ENCODE results near the gene RAD21L1.
A peak's percentile ranks its signal among the peaks of the same experiment; 100 is the strongest.

RAD21L1 gene

GRCh38 chr20:1225783-1226654, at the start of gene RAD21L1:
Gene RAD21L1, plus strand, starts transcription at chr20:1226044. Its CDS starts 2,410 bp downstream, at chr20:1228454.
- Histone ChIP-seq H3K36me3 (ENCODE audit: insufficient read depth, low read length) (no peaks in the 10 kb centered on the region), H3K4me3 (ENCODE audit: low read depth, low read length) (peak within 1 kb of the TSS; percentile 83), H3K27me3 (ENCODE audit: insufficient read depth, low read length) (peaks cover 9% of the 10 kb centered on the region), H3K4me1 (ENCODE audit: control insufficient read depth, insufficient read depth, low read length, unreplicated experiment) (peaks cover 4% of the 10 kb centered on the region), H2AFZ (ENCODE audit: low read length, unreplicated experiment) (peak within 1 kb of the TSS; percentile 77), H3K79me2 (ENCODE audit: control insufficient read depth, insufficient read depth, low read length, unreplicated experiment) (no peaks in the 10 kb centered on the region), H3K27ac (ENCODE audit: low read depth, low read length) (no peak within 1 kb of the TSS)

GRCh38 chr20:1177680-1178079, 48.2 kb upstream of the RAD21L1 start:
- Histone ChIP-seq H3K36me3 (ENCODE audit: insufficient read depth, low read length) (no peaks in the 10 kb centered on the region), H3K27me3 (ENCODE audit: insufficient read depth, low read length) (peaks cover 5% of the 10 kb centered on the region; the same call in 1 of the 2 replicates), H3K4me1 (ENCODE audit: control insufficient read depth, insufficient read depth, low read length, unreplicated experiment) (no peaks in the 10 kb centered on the region), H3K79me2 (ENCODE audit: control insufficient read depth, insufficient read depth, low read length, unreplicated experiment) (no peaks in the 10 kb centered on the region), H3K4me3 (ENCODE audit: low read depth, low read length) (no peak overlapping the region), H3K27ac (ENCODE audit: low read depth, low read length) (no peak overlapping the region), H2AFZ (ENCODE audit: low read length, unreplicated experiment) (no peak overlapping the region)

DNA sequence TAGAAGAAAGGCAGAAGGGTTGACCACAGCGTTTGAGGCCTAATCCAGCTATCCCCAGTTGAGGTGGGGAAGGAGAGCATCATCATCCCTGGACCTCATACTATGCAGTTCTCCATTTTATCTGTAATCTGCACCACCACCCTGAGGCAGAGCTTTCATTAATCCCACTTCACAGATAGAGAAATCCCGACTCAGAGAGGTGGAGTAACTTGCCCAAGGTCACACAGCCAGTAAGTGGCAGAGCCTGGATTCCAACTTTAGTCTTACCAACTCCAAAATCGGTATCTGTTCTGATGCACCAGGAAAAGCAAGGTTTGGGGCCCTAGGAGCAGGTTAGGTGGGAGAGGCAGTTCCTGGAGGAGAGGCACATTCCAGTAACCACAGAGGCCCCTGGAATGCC, 47.7 kb upstream of the RAD21L1 start:
- Histone ChIP-seq H2AFZ (ENCODE audit: low read length, unreplicated experiment) (no peak overlapping the region), H3K79me2 (ENCODE audit: control insufficient read depth, insufficient read depth, low read length, unreplicated experiment) (no peaks in the 10 kb centered on the region), H3K4me3 (ENCODE audit: low read depth, low read length) (no peak overlapping the region), H3K36me3 (ENCODE audit: insufficient read depth, low read length) (no peaks in the 10 kb centered on the region), H3K4me1 (ENCODE audit: control insufficient read depth, insufficient read depth, low read length, unreplicated experiment) (no peaks in the 10 kb centered on the region), H3K27me3 (ENCODE audit: insufficient read depth, low read length) (peaks cover 7% of the 10 kb centered on the region; the same call in 1 of the 2 replicates), H3K27ac (ENCODE audit: low read depth, low read length) (no peak overlapping the region)

GRCh38 chr20:1178623-1179022, 47.2 kb upstream of the RAD21L1 start:
- H3K36me3 ChIP-seq (ENCODE audit: insufficient read depth, low read length) = no peaks in the 10 kb centered on the region
- peaks cover 12% of the 10 kb centered on the region; the same call in 1 of the 2 replicates for H3K27me3 ChIP-seq (ENCODE audit: insufficient read depth, low read length)
- H3K27ac ChIP-seq (ENCODE audit: low read depth, low read length) = no peak overlapping the region
- no peak overlapping the region for H3K4me3 ChIP-seq (ENCODE audit: low read depth, low read length)
- H3K4me1 ChIP-seq (ENCODE audit: control insufficient read depth, insufficient read depth, low read length, unreplicated experiment) = no peaks in the 10 kb centered on the region
- no peak overlapping the region for H2AFZ ChIP-seq (ENCODE audit: low read length, unreplicated experiment)
- H3K79me2 ChIP-seq (ENCODE audit: control insufficient read depth, insufficient read depth, low read length, unreplicated experiment) = no peaks in the 10 kb centered on the region

- H3K27me3 ChIP-seq (ENCODE audit: insufficient read depth, low read length) = peaks cover 30% of the 10 kb centered on the region
- H3K4me1 ChIP-seq (ENCODE audit: control insufficient read depth, insufficient read depth, low read length, unreplicated experiment) = no peaks in the 10 kb centered on the region
- no peak overlapping the region for H2AFZ ChIP-seq (ENCODE audit: low read length, unreplicated experiment)
- H3K4me3 ChIP-seq (ENCODE audit: low read depth, low read length) = no peak overlapping the region
- no peaks in the 10 kb centered on the region for H3K79me2 ChIP-seq (ENCODE audit: control insufficient read depth, insufficient read depth, low read length, unreplicated experiment)
- no peak overlapping the region for H3K27ac ChIP-seq (ENCODE audit: low read depth, low read length)
- H3K36me3 ChIP-seq (ENCODE audit: insufficient read depth, low read length) = no peaks in the 10 kb centered on the region
Observed at GRCh38 chr20:1180949-1181348, 44.9 kb upstream of the RAD21L1 start.

GRCh38 chr20:1182106-1182505, 43.7 kb upstream of the RAD21L1 start:
- Histone ChIP-seq H2AFZ (ENCODE audit: low read length, unreplicated experiment) (no peak overlapping the region), H3K79me2 (ENCODE audit: control insufficient read depth, insufficient read depth, low read length, unreplicated experiment) (no peaks in the 10 kb centered on the region), H3K4me1 (ENCODE audit: control insufficient read depth, insufficient read depth, low read length, unreplicated experiment) (no peaks in the 10 kb centered on the region), H3K27ac (ENCODE audit: low read depth, low read length) (no peak overlapping the region), H3K4me3 (ENCODE audit: low read depth, low read length) (no peak overlapping the region), H3K27me3 (ENCODE audit: insufficient read depth, low read length) (peaks cover 33% of the 10 kb centered on the region), H3K36me3 (ENCODE audit: insufficient read depth, low read length) (no peaks in the 10 kb centered on the region)

DNA sequence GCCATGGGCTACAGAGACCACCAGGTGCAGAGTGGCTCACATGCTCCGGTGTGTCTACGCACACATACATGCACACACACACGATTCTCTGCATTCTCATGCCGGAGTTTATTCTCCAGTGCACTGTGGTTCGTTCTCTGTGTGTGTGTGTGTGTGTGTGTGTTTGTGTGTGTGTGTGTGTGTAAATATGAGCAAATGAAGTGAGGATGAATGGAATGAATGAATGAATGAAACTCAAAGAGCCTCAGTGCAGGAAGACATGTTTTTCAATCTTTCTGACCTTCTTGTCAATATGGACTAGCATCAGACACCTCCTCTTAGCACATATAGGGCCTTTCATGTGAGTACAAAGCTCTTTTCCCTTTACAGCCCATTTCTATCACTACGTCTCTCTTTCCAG, 42.7 kb upstream of the RAD21L1 start:
- Histone ChIP-seq H3K27ac (ENCODE audit: low read depth, low read length) (no peak overlapping the region), H3K4me1 (ENCODE audit: control insufficient read depth, insufficient read depth, low read length, unreplicated experiment) (no peaks in the 10 kb centered on the region), H3K79me2 (ENCODE audit: control insufficient read depth, insufficient read depth, low read length, unreplicated experiment) (no peaks in the 10 kb centered on the region), H3K36me3 (ENCODE audit: insufficient read depth, low read length) (no peaks in the 10 kb centered on the region), H3K4me3 (ENCODE audit: low read depth, low read length) (no peak overlapping the region), H2AFZ (ENCODE audit: low read length, unreplicated experiment) (no peak overlapping the region), H3K27me3 (ENCODE audit: insufficient read depth, low read length) (peaks cover 39% of the 10 kb centered on the region)

DNA sequence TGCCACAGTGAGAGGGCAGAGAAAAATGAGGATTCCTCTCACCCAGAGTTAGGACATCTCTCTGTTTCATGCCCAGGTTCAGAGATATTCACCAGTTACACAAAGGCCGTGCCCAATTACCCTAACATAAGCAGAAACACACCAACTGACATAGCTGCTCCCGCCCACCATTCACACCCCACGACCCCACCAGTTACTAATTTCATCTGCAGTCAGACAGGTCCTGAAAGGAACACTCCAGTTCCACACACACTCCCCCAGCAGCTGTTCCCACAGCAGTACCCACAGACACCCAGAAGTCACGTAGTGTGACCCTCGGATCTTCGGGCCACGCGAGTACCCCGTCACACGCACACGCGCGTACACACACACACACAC, 41.6 kb upstream of the RAD21L1 start:
- no peak overlapping the region for H2AFZ ChIP-seq (ENCODE audit: low read length, unreplicated experiment)
- no peaks in the 10 kb centered on the region for H3K79me2 ChIP-seq (ENCODE audit: control insufficient read depth, insufficient read depth, low read length, unreplicated experiment)
- no peak overlapping the region for H3K27ac ChIP-seq (ENCODE audit: low read depth, low read length)
- H3K36me3 ChIP-seq (ENCODE audit: insufficient read depth, low read length) = no peaks in the 10 kb centered on the region
- H3K4me1 ChIP-seq (ENCODE audit: control insufficient read depth, insufficient read depth, low read length, unreplicated experiment) = no peaks in the 10 kb centered on the region
- H3K4me3 ChIP-seq (ENCODE audit: low read depth, low read length) = peak overlapping the region; percentile 75; the same call in 1 of the 2 replicates
- peaks cover 44% of the 10 kb centered on the region for H3K27me3 ChIP-seq (ENCODE audit: insufficient read depth, low read length)

GRCh38 chr20:1184638-1185315, 41.1 kb upstream of the RAD21L1 start, which contains the start of gene TMEM74B:
Gene TMEM74B, minus strand, starts transcription at chr20:1184981. Its CDS starts 1,180 bp downstream, at chr20:1183801.
- Histone ChIP-seq H3K27me3 (ENCODE audit: insufficient read depth, low read length) (peaks cover 50% of the 10 kb centered on the region), H3K4me1 (ENCODE audit: control insufficient read depth, insufficient read depth, low read length, unreplicated experiment) (no peaks in the 10 kb centered on the region), H3K79me2 (ENCODE audit: control insufficient read depth, insufficient read depth, low read length, unreplicated experiment) (no peaks in the 10 kb centered on the region), H3K4me3 (ENCODE audit: low read depth, low read length) (peak within 1 kb of the TSS; percentile 75), H3K27ac (ENCODE audit: low read depth, low read length) (no peak within 1 kb of the TSS), H3K36me3 (ENCODE audit: insufficient read depth, low read length) (no peaks in the 10 kb centered on the region), H2AFZ (ENCODE audit: low read length, unreplicated experiment) (peak within 1 kb of the TSS; percentile 75)

GRCh38 chr20:1185316-1185741, 40.5 kb upstream of the RAD21L1 start:
- Histone ChIP-seq H3K27me3 (ENCODE audit: insufficient read depth, low read length) (peaks cover 54% of the 10 kb centered on the region), H3K79me2 (ENCODE audit: control insufficient read depth, insufficient read depth, low read length, unreplicated experiment) (no peaks in the 10 kb centered on the region), H3K4me3 (ENCODE audit: low read depth, low read length) (peak overlapping the region; percentile 75), H3K27ac (ENCODE audit: low read depth, low read length) (no peak overlapping the region), H3K36me3 (ENCODE audit: insufficient read depth, low read length) (no peaks in the 10 kb centered on the region), H2AFZ (ENCODE audit: low read length, unreplicated experiment) (peak overlapping the region; percentile 75), H3K4me1 (ENCODE audit: control insufficient read depth, insufficient read depth, low read length, unreplicated experiment) (no peaks in the 10 kb centered on the region)
